Measurements from ENCODE around the gene C3orf49. TPM values are rescaled to one million over a fixed set of nuclear protein-coding genes. Genes with fewer than 3 reads are reported as not detected.

The C3orf49 gene
- total and polyA plus RNA-seq, 9 of the 15 experiments (the other 6 are each of a cell fraction or from before 2014, with no cell fraction given) = not detected

DNA sequence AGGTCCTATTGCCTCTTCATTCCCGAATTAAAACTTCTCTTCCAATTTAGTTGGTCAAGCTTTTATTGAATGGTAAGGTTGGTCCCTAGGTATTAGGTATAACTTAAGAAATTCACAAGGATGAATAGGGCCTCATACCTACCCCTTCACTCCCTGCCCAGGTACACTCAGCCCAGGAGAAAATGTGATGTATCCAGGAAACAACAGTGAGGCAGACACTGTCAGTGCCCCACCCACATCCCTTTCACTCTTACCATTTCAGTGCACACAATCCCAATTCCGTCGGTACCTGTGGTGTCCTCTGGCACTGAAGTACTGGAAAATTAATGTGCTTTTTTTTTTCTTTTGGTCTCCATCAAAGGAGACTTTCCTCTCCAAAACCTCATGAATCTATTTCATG lies 10.5 kb upstream of the C3orf49 start:
- FAIRE-seq = no peak
- WGBS (ENCODE audit: insufficient coverage, low coverage, missing lambda C conversion rate) = 0% methylated on average over 3 of the region's 3 CpGs
- H3K79me2 ChIP-seq (ENCODE audit: control insufficient read depth, insufficient read depth, low read length) = no peaks in the 10 kb centered on the region
- H3K4me3 ChIP-seq = no peak overlapping the region
- H3K36me3 ChIP-seq (ENCODE audit: control insufficient read depth, insufficient read depth, low read length) = no peaks in the 10 kb centered on the region
- intact Hi-C loops (cut with micrococcal nuclease) (no loop called here), in situ Hi-C loops (cut with MboI) (no loop called here)
- no peaks in the 10 kb centered on the region for H3K27me3 ChIP-seq (ENCODE audit: control insufficient read depth in 2 of 2, insufficient read depth in 2 of 2, low read length in 2 of 2)
- CTCF ChIA-PET (ENCODE audit: low intra/inter-chr PET ratio) = no interaction called here
- H3K9me3 ChIP-seq (replicated peaks; ENCODE audit: control insufficient read depth, insufficient read depth, low read depth, low read length) = no peaks in the 10 kb centered on the region
- H2AFZ ChIP-seq (ENCODE audit: low read depth, low read length) = no peak overlapping the region
- POLR2A ChIA-PET = no interaction called here
- ATAC-seq = no peak
- H3K27ac ChIP-seq (ENCODE audit: extremely low read depth, low read depth, low read length) = no peak overlapping the region
- no peaks in the 10 kb centered on the region for H3K4me1 ChIP-seq (replicated peaks in 1 of 2; ENCODE audit: control insufficient read depth in 2 of 2, insufficient read depth in 2 of 2, low read length in 2 of 2)
- H3K9me1 ChIP-seq (ENCODE audit: control insufficient read depth, insufficient read depth, low read length) = no peaks in the 10 kb centered on the region
- no TSS peak for BruUV-seq (replicated peaks)
- H3K4me2 ChIP-seq (ENCODE audit: insufficient read depth, low read length) = no peak overlapping the region
- no peak overlapping the region for H3K9ac ChIP-seq (ENCODE audit: insufficient read depth in 1 of 2, low read depth in 2 of 2, low read length in 2 of 2)
- H4K20me1 ChIP-seq (replicated peaks; ENCODE audit: control insufficient read depth, insufficient read depth, low read length) = no peaks in the 10 kb centered on the region
- DNase-seq (ENCODE audit: extremely low read depth in 1 of 4, low spot score in 3 of 4) = no peak
- TF ChIP-seq ASH1L (IDR thresholded peaks at IDR 0.05; ENCODE audit: borderline replicate concordance, low read depth, partially characterized antibody) = no peak
- TF ChIP-seq ZBTB40 (IDR thresholded peaks at IDR 0.05) = no peak
- TF ChIP-seq ZBTB40 (CRISPR knock-in tag; IDR thresholded peaks at IDR 0.05) = no peak
- no peak for TF ChIP-seq E2F6 (IDR thresholded peaks at IDR 0.05; ENCODE audit: borderline replicate concordance in 1 of 2, extremely low read depth in 1 of 2, insufficient read depth in 1 of 2, insufficient read length in 1 of 2, low read depth in 1 of 2, low read length in 1 of 2, poor library complexity in 1 of 2, severe bottlenecking in 1 of 2)
- no peak for TF ChIP-seq MTA3 (IDR thresholded peaks at IDR 0.05; ENCODE audit: borderline replicate concordance)
- no peak for TF ChIP-seq ZNF143 (CRISPR knock-in tag; IDR thresholded peaks at IDR 0.05)
- TF ChIP-seq ZNF354B (CRISPR knock-in tag; IDR thresholded peaks at IDR 0.05) = no peak
- no peak for TF ChIP-seq GTF2A2 (tag; IDR thresholded peaks at IDR 0.05)
- no peak for TF ChIP-seq ZNF3 (CRISPR knock-in tag; IDR thresholded peaks at IDR 0.05)
- TF ChIP-seq DNMT1 (IDR thresholded peaks at IDR 0.05) = no peak
- TF ChIP-seq DACH1 (IDR thresholded peaks at IDR 0.05; ENCODE audit: partially characterized antibody) = no peak
- TF ChIP-seq JUN (IDR thresholded peaks at IDR 0.05; ENCODE audit: borderline replicate concordance, low read depth, low read length) = no peak
- TF ChIP-seq JUN (CRISPR knock-in tag; IDR thresholded peaks at IDR 0.05; ENCODE audit: borderline replicate concordance) = no peak
- no peak for TF ChIP-seq FOXJ2 (tag; IDR thresholded peaks at IDR 0.05)
- TF ChIP-seq ETV1 (tag; conservative IDR thresholded peaks at IDR 0.05; ENCODE audit: low read depth) = no peak

Measured in K562 (cell line).